Body of pancreas (tissue), 4 donors: ENCODE data around the gene EIF1AD. TPM values are rescaled to one million over a fixed set of nuclear protein-coding genes. Genes with fewer than 3 reads are reported as not detected.

Experiments used
- ATAC-seq: fragments of 150-250 bp; one replicate; pipeline ENCODE4 v1.9.1; 2016
- DNase-seq, 4 donors: peaks; one replicate each; pipeline ENCODE4 v3.0.0-alpha.2; 2019
- H3K27ac ChIP-seq, 4 donors: fragments of 200-600 bp; sonication (generic); 1 replicate in 3 of 4; 2 replicates in 1 of 4; pipeline versions ENCODE4 v1.5.1 to v1.6.1; 2016 to 2019; ENCODE audit warnings: mild to moderate bottlenecking in 1 of 4, mixed read lengths in 1 of 4, moderate library complexity in 1 of 4
- H3K27me3 ChIP-seq, 2 donors: fragments of 200-600 bp; sonication (generic); one replicate each; pipeline ENCODE4 v1.6.0; 2016; ENCODE audit warnings: mild to moderate bottlenecking in 1 of 2
- H3K36me3 ChIP-seq, 2 donors: fragments of 200-600 bp; sonication (generic); replicated peaks in 1 of 2; 2 replicates each; pipeline ENCODE4 v1.5.1; 2016; ENCODE audit warnings: low read depth in 2 of 2; ENCODE audit not compliant: insufficient read depth in 1 of 2
- H3K4me1 ChIP-seq: fragments of 200-600 bp; sonication (generic); one replicate; pipeline ENCODE4 v1.6.0; 2016
- H3K4me3 ChIP-seq, 2 donors: fragments of 200-600 bp; sonication (generic); 1 replicate in 1 of 2; 2 replicates in 1 of 2; pipeline ENCODE4 v1.5.1; 2016 to 2019
- H3K9me3 ChIP-seq, 3 donors: fragments of 200-600 bp; sonication (generic); 1 replicate in 2 of 3; 2 replicates in 1 of 3; pipeline ENCODE4 v1.5.1; 2016
- POLR2A ChIP-seq, 3 donors: fragments of 450-650 bp; IDR thresholded peaks; one replicate each; pipeline ENCODE4 v1.6.1; 2016; ENCODE audit warnings: antibody characterized with exemption in 3 of 3, mild to moderate bottlenecking in 2 of 3
- WGBS, 2 donors: methylation state at CpG; one replicate each; pipeline ENCODE4 v1.1.5; 2017; 5-methylcytosine and 5-hydroxymethylcytosine counted together
- intact Hi-C: fragments of 100-400 bp; cut with DNase I; formaldehyde crosslinking; loops from one replicate; pipeline ENCODE4 v1.15.1; 2023
- total RNA-seq, 2 donors: library from RNA; depleted of rRNA; stranded (reverse); fragments of >200 nt; gene quantifications; one replicate each; pipeline ENCODE4 v1.1.0, GENCODE V29; 2016
- TF ChIP-seq, protein P1 (sequence below), 7 experiments: fragments of 450-650 bp in 4 of 7; fragments of 200-600 bp in 3 of 7; sonication (generic) in 3 of 7; IDR thresholded peaks; one replicate each; pipeline ENCODE4 v1.5.1; 2016 to 2019; ENCODE audit warnings: antibody characterized with exemption in 7 of 7

Gene EIF1AD
- total RNA-seq, 2 donors from 2014 or later: 7.8 to 28.0 TPM

- WGBS, 2 donors: 68 to 70% methylated on average over 8 to 11 of the region's 12 CpGs
- no peak for DNase-seq
These were observed 54.3 kb downstream of the EIF1AD start for GRCh38 chr11:65947603-65948125.

GRCh38 chr11:65947133-65947532 is 54.8 kb downstream of the EIF1AD start:
- intact Hi-C loops: no loop called here
- H3K27me3 ChIP-seq: no peaks in the 10 kb centered on the region
- WGBS, 2 donors: 59% methylated on average over 5 to 13 of the region's 13 CpGs
- ATAC-seq: no peak
- H3K4me3 ChIP-seq: no peak overlapping the region
- H3K4me1 ChIP-seq: no peaks in the 10 kb centered on the region
- H3K9me3 ChIP-seq: no peaks in the 10 kb centered on the region
- no peak overlapping the region for H3K27ac ChIP-seq
- no peak for DNase-seq
- no peaks in the 10 kb centered on the region for H3K36me3 ChIP-seq
- no peak for TF ChIP-seq POLR2A (IDR thresholded peaks at IDR 0.05)
- TF ChIP-seq, protein P1, sequence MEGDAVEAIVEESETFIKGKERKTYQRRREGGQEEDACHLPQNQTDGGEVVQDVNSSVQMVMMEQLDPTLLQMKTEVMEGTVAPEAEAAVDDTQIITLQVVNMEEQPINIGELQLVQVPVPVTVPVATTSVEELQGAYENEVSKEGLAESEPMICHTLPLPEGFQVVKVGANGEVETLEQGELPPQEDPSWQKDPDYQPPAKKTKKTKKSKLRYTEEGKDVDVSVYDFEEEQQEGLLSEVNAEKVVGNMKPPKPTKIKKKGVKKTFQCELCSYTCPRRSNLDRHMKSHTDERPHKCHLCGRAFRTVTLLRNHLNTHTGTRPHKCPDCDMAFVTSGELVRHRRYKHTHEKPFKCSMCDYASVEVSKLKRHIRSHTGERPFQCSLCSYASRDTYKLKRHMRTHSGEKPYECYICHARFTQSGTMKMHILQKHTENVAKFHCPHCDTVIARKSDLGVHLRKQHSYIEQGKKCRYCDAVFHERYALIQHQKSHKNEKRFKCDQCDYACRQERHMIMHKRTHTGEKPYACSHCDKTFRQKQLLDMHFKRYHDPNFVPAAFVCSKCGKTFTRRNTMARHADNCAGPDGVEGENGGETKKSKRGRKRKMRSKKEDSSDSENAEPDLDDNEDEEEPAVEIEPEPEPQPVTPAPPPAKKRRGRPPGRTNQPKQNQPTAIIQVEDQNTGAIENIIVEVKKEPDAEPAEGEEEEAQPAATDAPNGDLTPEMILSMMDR (IDR thresholded peaks at IDR 0.05): no peak

More at GRCh38 chr11:65947603-65948125, 54.3 kb downstream of the EIF1AD start:
- no peak overlapping the region for H3K4me3 ChIP-seq
- no peak overlapping the region for H3K27ac ChIP-seq
- TF ChIP-seq POLR2A (IDR thresholded peaks at IDR 0.05): no peak
- TF ChIP-seq, protein P1 (IDR thresholded peaks at IDR 0.05): no peak
- H3K4me1 ChIP-seq: no peaks in the 10 kb centered on the region
- intact Hi-C loops: no loop called here
- H3K36me3 ChIP-seq: no peaks in the 10 kb centered on the region
- no peaks in the 10 kb centered on the region for H3K9me3 ChIP-seq
- H3K27me3 ChIP-seq: no peaks in the 10 kb centered on the region
- ATAC-seq: no peak

DNA sequence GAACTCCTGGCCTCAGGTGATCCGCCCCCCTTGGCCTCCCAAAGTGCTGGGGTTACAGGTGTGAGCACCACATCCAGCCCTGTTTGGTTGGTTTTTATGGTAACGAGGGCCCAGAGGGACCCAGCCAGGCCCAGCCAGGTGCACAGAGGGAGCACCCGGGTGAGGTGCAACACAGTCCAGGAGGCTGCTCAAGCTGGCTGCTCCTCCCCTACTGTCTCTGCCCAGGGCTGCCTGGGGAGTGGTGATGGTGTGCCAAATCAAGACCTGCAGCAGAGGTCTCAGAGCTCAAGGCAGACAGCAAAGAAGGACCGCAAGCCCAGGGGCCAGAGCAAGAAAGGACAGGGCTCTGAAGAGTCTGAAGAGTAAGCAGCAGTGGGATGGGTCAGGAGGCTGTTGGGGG is 55.3 kb downstream of the EIF1AD start:
- intact Hi-C loops: no loop called here
- no peak for DNase-seq
- TF ChIP-seq, protein P1 (IDR thresholded peaks at IDR 0.05): no peak
- no peak for TF ChIP-seq POLR2A (IDR thresholded peaks at IDR 0.05)
- Histone ChIP-seq H3K9me3 (no peaks in the 10 kb centered on the region), H3K4me3 (no peak overlapping the region), H3K4me1 (no peaks in the 10 kb centered on the region), H3K27me3 (no peaks in the 10 kb centered on the region), H3K36me3 (no peaks in the 10 kb centered on the region), H3K27ac (no peak overlapping the region)
- WGBS, 2 donors: 75 to 100% methylated on average over 1 to 3 of the region's 4 CpGs
- ATAC-seq: no peak

Other genes with a start within 250 kb of the EIF1AD start
- 10 to 100 TPM; 18.2 to 33.9 TPM for gene AP5B1, start 221.2 kb downstream of the EIF1AD start, total RNA-seq
- 1 to 10 TPM in 1 of 2 donors, under 1 TPM in 1; 0.78 to 1.3 TPM for gene OVOL1, start 215.1 kb downstream of the EIF1AD start, total RNA-seq
- under 1 TPM in 1 of 2 donors, not detected in 1; 0.26 TPM for gene SNX32, start 168.2 kb downstream of the EIF1AD start, total RNA-seq
- gene CFL1, start 144.0 kb downstream of the EIF1AD start, total RNA-seq: 100 to 1,000 TPM; 190 to 412 TPM
- 10 to 100 TPM; 38.2 to 40.5 TPM for gene MUS81, start 141.7 kb downstream of the EIF1AD start, total RNA-seq
- 10 to 100 TPM; 16.2 to 25.4 TPM for gene EFEMP2, start 129.4 kb downstream of the EIF1AD start, total RNA-seq
- under 1 TPM; 0.33 to 0.78 TPM for gene CTSW, start 122.3 kb downstream of the EIF1AD start, total RNA-seq
- 10 to 100 TPM; 40.2 to 49.5 TPM for gene FIBP, start 113.7 kb downstream of the EIF1AD start, total RNA-seq
- gene CCDC85B, start 111.5 kb downstream of the EIF1AD start, total RNA-seq: 10 to 100 TPM; 49.8 to 54.5 TPM
- gene FOSL1, start 101.8 kb downstream of the EIF1AD start, total RNA-seq: 10 to 100 TPM in 1 of 2 donors, under 1 TPM in 1; 0.52 to 17.8 TPM
- 10 to 100 TPM; 10.4 to 17.8 TPM for gene C11orf68, start 83.1 kb downstream of the EIF1AD start, total RNA-seq
- gene DRAP1, start 82.7 kb downstream of the EIF1AD start, total RNA-seq: 10 to 100 TPM; 29.6 to 91.6 TPM
- gene TSGA10IP, start 56.7 kb downstream of the EIF1AD start, total RNA-seq: not detected
- 10 to 100 TPM; 27.5 to 60.6 TPM for gene SART1, start 40.4 kb downstream of the EIF1AD start, total RNA-seq
- gene BANF1, start 346 bp upstream of the EIF1AD start, total RNA-seq: 10 to 100 TPM; 44.4 to 62.3 TPM
- gene CST6, start 9.9 kb upstream of the EIF1AD start, total RNA-seq: not detected
- not detected for gene CATSPER1, start 24.3 kb upstream of the EIF1AD start, total RNA-seq
- 1 to 10 TPM in 1 of 2 donors, under 1 TPM in 1; 0.66 to 2.6 TPM for gene GAL3ST3, start 47.0 kb upstream of the EIF1AD start, total RNA-seq
- 100 to 1,000 TPM; 112 to 255 TPM for gene SF3B2, start 50.2 kb upstream of the EIF1AD start, total RNA-seq
- 10 to 100 TPM; 17.5 to 19.7 TPM for gene PACS1, start 68.1 kb upstream of the EIF1AD start, total RNA-seq